GM23338 (cell line): ENCODE measurements around the gene ESYT2.

Experiments used
- EZH2 ChIP-seq: fragments of 200-600 bp; sonication (generic); IDR thresholded peaks from one replicate; pipeline ENCODE4 v1.8.0; 2017; ENCODE audit warnings: antibody characterized with exemption, mild to moderate bottlenecking, low read depth; ENCODE audit not compliant: unreplicated experiment
- EZH2phosphoT487 ChIP-seq: fragments of 200-600 bp; sonication (generic); IDR thresholded peaks from one replicate; pipeline ENCODE4 v1.8.1; 2018; ENCODE audit warnings: antibody characterized with exemption; ENCODE audit not compliant: unreplicated experiment
- JUNB ChIP-seq: IDR thresholded peaks from one replicate; pipeline ENCODE4 v1.6.1; 2016; ENCODE audit warnings: antibody characterized with exemption; ENCODE audit not compliant: unreplicated experiment
- NANOG ChIP-seq: IDR thresholded peaks from 2 replicates; pipeline ENCODE4 v1.6.1; 2016; ENCODE audit warnings: antibody characterized with exemption, borderline replicate concordance
- POLR2AphosphoS5 ChIP-seq: IDR thresholded peaks from 2 replicates; pipeline ENCODE4 v1.6.1; 2016; ENCODE audit warnings: antibody characterized with exemption, low read depth
- REST ChIP-seq: IDR thresholded peaks from one replicate; pipeline ENCODE4 v1.6.1; 2018; ENCODE audit warnings: antibody characterized with exemption; ENCODE audit not compliant: unreplicated experiment
- ZNF462 ChIP-seq: fragments of 250-450 bp; sonication (Bioruptor Pico); IDR thresholded peaks from 2 replicates; pipeline ENCODE4 v1.5.0; 2020; ENCODE audit warnings: mild to moderate bottlenecking, moderate library complexity
- TF ChIP-seq, protein P1 (sequence below), 2 experiments: fragments of 200-600 bp in 1 of 2; sonication (generic) in 1 of 2; conservative IDR thresholded peaks; 2 replicates each; pipeline versions ENCODE4 v1.5.1 to v1.6.1; 2016 to 2017; ENCODE audit warnings: antibody characterized with exemption in 2 of 2, low read depth in 2 of 2, mild to moderate bottlenecking in 2 of 2, moderate library complexity in 1 of 2
- TF ChIP-seq, protein P2 (sequence below): IDR thresholded peaks from 2 replicates; pipeline ENCODE4 v1.6.1; 2016; ENCODE audit warnings: antibody characterized with exemption

GRCh38 chr7:158803367-158803969, 25.8 kb downstream of the ESYT2 start:
- no peak for TF ChIP-seq POLR2AphosphoS5
- TF ChIP-seq, protein P1, sequence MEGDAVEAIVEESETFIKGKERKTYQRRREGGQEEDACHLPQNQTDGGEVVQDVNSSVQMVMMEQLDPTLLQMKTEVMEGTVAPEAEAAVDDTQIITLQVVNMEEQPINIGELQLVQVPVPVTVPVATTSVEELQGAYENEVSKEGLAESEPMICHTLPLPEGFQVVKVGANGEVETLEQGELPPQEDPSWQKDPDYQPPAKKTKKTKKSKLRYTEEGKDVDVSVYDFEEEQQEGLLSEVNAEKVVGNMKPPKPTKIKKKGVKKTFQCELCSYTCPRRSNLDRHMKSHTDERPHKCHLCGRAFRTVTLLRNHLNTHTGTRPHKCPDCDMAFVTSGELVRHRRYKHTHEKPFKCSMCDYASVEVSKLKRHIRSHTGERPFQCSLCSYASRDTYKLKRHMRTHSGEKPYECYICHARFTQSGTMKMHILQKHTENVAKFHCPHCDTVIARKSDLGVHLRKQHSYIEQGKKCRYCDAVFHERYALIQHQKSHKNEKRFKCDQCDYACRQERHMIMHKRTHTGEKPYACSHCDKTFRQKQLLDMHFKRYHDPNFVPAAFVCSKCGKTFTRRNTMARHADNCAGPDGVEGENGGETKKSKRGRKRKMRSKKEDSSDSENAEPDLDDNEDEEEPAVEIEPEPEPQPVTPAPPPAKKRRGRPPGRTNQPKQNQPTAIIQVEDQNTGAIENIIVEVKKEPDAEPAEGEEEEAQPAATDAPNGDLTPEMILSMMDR (conservative IDR thresholded peaks at IDR 0.05; ENCODE audit: low read depth in 2 of 2): no peak
- no peak for TF ChIP-seq EZH2phosphoT487
- TF ChIP-seq REST: no peak
- TF ChIP-seq ZNF462 (CRISPR knock-in tag): no peak
- no peak for TF ChIP-seq EZH2
- TF ChIP-seq NANOG: no peak
- no peak for TF ChIP-seq JUNB
- TF ChIP-seq, protein P2, sequence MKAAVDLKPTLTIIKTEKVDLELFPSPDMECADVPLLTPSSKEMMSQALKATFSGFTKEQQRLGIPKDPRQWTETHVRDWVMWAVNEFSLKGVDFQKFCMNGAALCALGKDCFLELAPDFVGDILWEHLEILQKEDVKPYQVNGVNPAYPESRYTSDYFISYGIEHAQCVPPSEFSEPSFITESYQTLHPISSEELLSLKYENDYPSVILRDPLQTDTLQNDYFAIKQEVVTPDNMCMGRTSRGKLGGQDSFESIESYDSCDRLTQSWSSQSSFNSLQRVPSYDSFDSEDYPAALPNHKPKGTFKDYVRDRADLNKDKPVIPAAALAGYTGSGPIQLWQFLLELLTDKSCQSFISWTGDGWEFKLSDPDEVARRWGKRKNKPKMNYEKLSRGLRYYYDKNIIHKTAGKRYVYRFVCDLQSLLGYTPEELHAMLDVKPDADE: no peak
